Left lung (tissue), 10 donors: Measurements from ENCODE around the gene PXMP2. TPM values are rescaled to one million over a fixed set of nuclear protein-coding genes. Genes with fewer than 3 reads are reported as not detected.
A peak's percentile ranks its signal among the peaks of the same experiment; 100 is the strongest.
"Not testable (repeated sequence)": the region's sequence is repeated elsewhere in the genome, so short reads cannot be mapped to it uniquely, and the experiment has no call there.

ENCODE experiments used
- ATAC-seq: fragments of 200-7000 bp; cut with Tn5 transposase; one replicate; pipeline ENCODE4 v1.9.1; 2020; ENCODE audit warnings: moderate library complexity
- DNase-seq, 4 donors: peaks; one replicate each; pipeline ENCODE4 v3.0.0-alpha.2; 2013 to 2020
- H3K27ac ChIP-seq, 2 donors: fragments of 200-600 bp; sonication (generic) in 1 of 2; one replicate each; pipeline versions ENCODE4 v1.5.0 to v1.8.0; 2020 to 2021
- H3K27me3 ChIP-seq, 2 donors: fragments of 200-600 bp; sonication (generic) in 1 of 2; one replicate each; pipeline versions ENCODE4 v1.5.0 to v1.8.0; 2020 to 2021
- H3K36me3 ChIP-seq, 2 donors: fragments of 200-600 bp; sonication (generic) in 1 of 2; one replicate each; pipeline versions ENCODE4 v1.5.0 to v1.8.0; 2020 to 2021
- H3K4me1 ChIP-seq, 2 donors: fragments of 200-600 bp; one replicate each; pipeline ENCODE4 v1.8.0; 2021
- H3K4me3 ChIP-seq, 2 donors: fragments of 200-600 bp; sonication (generic) in 1 of 2; one replicate each; pipeline versions ENCODE4 v1.5.0 to v1.8.0; 2020 to 2021; ENCODE audit warnings: mild to moderate bottlenecking in 1 of 2
- H3K9me3 ChIP-seq, 2 donors: fragments of 200-600 bp; sonication (generic) in 1 of 2; one replicate each; pipeline versions ENCODE4 v1.5.0 to v1.8.0; 2020 to 2021
- CTCF ChIP-seq, 2 donors: fragments of 200-600 bp; sonication (generic) in 1 of 2; IDR thresholded peaks; one replicate each; pipeline versions ENCODE4 v1.5.0 to v1.8.0; 2021; ENCODE audit warnings: antibody characterized with exemption in 2 of 2
- intact Hi-C, 2 donors: fragments of 100-400 bp; cut with DNase I; formaldehyde crosslinking; loops; one replicate each; pipeline versions ENCODE4 v1.11.2 to v1.14.2; 2022
- polyA plus RNA-seq, 6 donors: library from polyadenylated mRNA; unstranded; fragments of 120-200 nt; gene quantifications; one replicate each; pipeline ENCODE4 v1.2.1, GENCODE V29; 2013; ENCODE audit not compliant: insufficient read length in 6 of 6
- total RNA-seq, 2 donors: library from RNA; stranded (reverse); fragmentation: NEBNext Ultra II Directional; extraction: Animal tissue kit (Norgen Biotek cat#: 25700); gene quantifications; one replicate each; pipeline ENCODE4 v1.2.1, GENCODE V29; 2021
- donor health status: DM: no; HTN: yes; CAD: no.
- donor health status: DM: no; HTN: no; CAD: no.

PXMP2 gene
- total and polyA plus RNA-seq, 8 donors, result 16.6 to 57.1 (median 42.7) TPM

DNA sequence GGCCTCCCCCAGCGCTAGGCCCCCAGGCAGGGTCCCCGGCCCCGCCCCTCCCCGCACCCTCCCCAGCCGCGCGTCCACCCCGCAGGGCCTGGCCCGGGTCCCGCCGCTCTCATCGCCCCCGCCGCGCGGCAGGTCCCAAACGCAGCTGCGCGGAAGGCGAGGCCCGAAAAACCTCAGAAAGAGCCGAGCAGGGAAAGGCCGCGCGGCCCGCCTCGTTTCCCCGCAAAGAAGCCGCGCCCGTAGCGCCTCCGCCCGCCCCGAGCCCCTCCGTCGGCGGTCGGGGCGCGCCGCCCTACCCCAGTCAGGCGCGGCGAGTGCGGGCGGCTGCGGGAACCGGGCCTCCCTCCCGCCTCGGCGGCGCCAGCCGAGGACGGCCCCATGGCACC, 569 bp upstream of the PXMP2 start:
- Histone ChIP-seq H3K4me3 (peak overlapping the region; percentile 65 to 70), H3K36me3 (no peaks in the 10 kb centered on the region), H3K9me3 (no peaks in the 10 kb centered on the region), H3K27me3 (no peaks in the 10 kb centered on the region), H3K27ac (peak overlapping the region; percentile 28 to 33), H3K4me1 (peaks cover 5 to 16% of the 10 kb centered on the region in 2 donors)
- intact Hi-C loops, result no loop called here
- no peak for TF ChIP-seq CTCF (IDR thresholded peaks at IDR 0.05)
- DNase-seq, result no peak
- ATAC-seq, result no peak

- intact Hi-C loops, result no loop called here
- Histone ChIP-seq H3K36me3 (no peaks in the 10 kb centered on the region), H3K4me1 (peaks cover 5 to 16% of the 10 kb centered on the region in 2 donors), H3K27ac (no peak overlapping the region), H3K9me3 (no peaks in the 10 kb centered on the region), H3K27me3 (no peaks in the 10 kb centered on the region), H3K4me3 (no peak overlapping the region)
- peak in 1 of 4 donors; percentile 67 for DNase-seq
- no peak for ATAC-seq
- no peak for TF ChIP-seq CTCF (IDR thresholded peaks at IDR 0.05)
These were observed 1.8 kb downstream of the PXMP2 start for GRCh38 chr12:132689227-132689626.

GRCh38 chr12:132690112-132690511, 2.7 kb downstream of the PXMP2 start:
- no peak for TF ChIP-seq CTCF (IDR thresholded peaks at IDR 0.05)
- H3K27ac ChIP-seq, result no peak overlapping the region
- H3K4me3 ChIP-seq, result no peak overlapping the region
- ATAC-seq (no peak), DNase-seq (no peak)
- peaks cover 5 to 16% of the 10 kb centered on the region in 2 donors for H3K4me1 ChIP-seq
- no peaks in the 10 kb centered on the region for H3K27me3 ChIP-seq
- H3K36me3 ChIP-seq, result no peaks in the 10 kb centered on the region
- intact Hi-C loops, result no loop called here
- no peaks in the 10 kb centered on the region for H3K9me3 ChIP-seq

DNA sequence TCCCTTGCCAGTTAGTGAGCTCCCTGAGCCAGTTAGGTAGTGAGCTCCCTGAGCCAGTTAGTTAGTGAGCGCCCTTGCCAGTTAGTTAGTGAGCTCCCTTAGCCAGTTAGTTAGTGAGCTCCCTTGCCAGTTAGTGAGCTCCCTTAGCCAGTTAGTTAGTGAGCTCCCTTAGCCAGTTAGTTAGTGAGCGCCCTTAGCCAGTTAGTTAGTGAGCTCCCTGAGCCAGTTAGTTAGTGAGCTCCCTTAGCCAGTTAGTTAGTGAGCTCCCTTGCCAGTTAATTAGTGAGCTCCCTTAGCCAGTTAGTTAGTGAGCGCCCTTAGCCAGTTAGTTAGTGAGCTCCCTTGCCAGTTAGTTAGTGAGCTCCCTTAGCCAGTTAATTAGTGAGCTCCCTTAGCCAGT, 4.6 kb downstream of the PXMP2 start:
- H3K4me1 ChIP-seq, H3K27ac ChIP-seq, ATAC-seq, intact Hi-C loops, H3K9me3 ChIP-seq, DNase-seq, H3K27me3 ChIP-seq, H3K4me3 ChIP-seq: not testable (repeated sequence)
- peaks cover 0 to 15% of the 10 kb centered on the region in 2 donors for H3K36me3 ChIP-seq

GRCh38 chr12:132694888-132695287, 7.5 kb downstream of the PXMP2 start:
- intact Hi-C loops, ATAC-seq, DNase-seq, H3K9me3 ChIP-seq, H3K27me3 ChIP-seq, H3K4me3 ChIP-seq, H3K27ac ChIP-seq, H3K4me1 ChIP-seq: not testable (repeated sequence)
- H3K36me3 ChIP-seq, result peaks cover 0 to 32% of the 10 kb centered on the region in 2 donors

DNA sequence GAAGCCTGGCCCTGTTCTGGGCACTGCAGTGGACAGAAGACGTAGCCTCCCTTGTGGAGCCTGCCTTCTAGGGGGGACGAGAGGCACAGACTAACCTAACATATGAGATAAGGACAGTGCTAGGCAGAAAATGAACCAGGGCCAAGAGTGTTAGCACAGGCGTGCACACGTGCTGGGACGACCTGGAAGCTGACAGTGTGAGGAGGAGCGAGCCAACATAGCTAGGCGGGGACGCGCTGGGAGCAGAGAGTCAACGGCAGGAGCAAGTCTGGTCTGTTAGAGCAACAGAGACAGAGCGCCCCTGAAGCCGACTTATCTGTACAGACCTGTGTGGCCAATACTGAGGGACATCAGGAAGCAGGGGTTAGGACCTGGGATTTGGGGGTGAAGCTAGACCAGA, 8.0 kb downstream of the PXMP2 start:
- Histone ChIP-seq H3K4me3 (no peak overlapping the region), H3K4me1 (no peaks in the 10 kb centered on the region), H3K9me3 (no peaks in the 10 kb centered on the region), H3K36me3 (peaks cover 0 to 32% of the 10 kb centered on the region in 2 donors), H3K27me3 (no peaks in the 10 kb centered on the region), H3K27ac (no peak overlapping the region)
- DNase-seq, result peak in 1 of 4 donors; percentile 56
- no peak for ATAC-seq
- intact Hi-C loops, result no loop called here
- no peak for TF ChIP-seq CTCF (IDR thresholded peaks at IDR 0.05)
